ENCODE results near the gene ERI3.

ERI3 gene

GRCh38 chr1:44351289-44351688 is 3.8 kb downstream of the ERI3 start:
- DNase-seq (ENCODE audit: insufficient read length, low spot score) (no peak), FAIRE-seq (no peak)
- TF ChIP-seq CTCF (IDR thresholded peaks at IDR 0.05; ENCODE audit: insufficient read depth, missing control alignments) = no peak

GRCh38 chr1:44348061-44348485 is 7.0 kb downstream of the ERI3 start:
- FAIRE-seq (no peak), DNase-seq (ENCODE audit: insufficient read length, low spot score) (no peak)
- no peak for TF ChIP-seq CTCF (IDR thresholded peaks at IDR 0.05; ENCODE audit: insufficient read depth, missing control alignments)

- no peak for TF ChIP-seq CTCF (IDR thresholded peaks at IDR 0.05; ENCODE audit: insufficient read depth, missing control alignments)
- DNase-seq (ENCODE audit: insufficient read length, low spot score) = no peak
- no peak for FAIRE-seq
Measured at GRCh38 chr1:44347280-44347679, 7.8 kb downstream of the ERI3 start.

- FAIRE-seq = no peak
- no peak for DNase-seq (ENCODE audit: insufficient read length, low spot score)
- no peak for TF ChIP-seq CTCF (IDR thresholded peaks at IDR 0.05; ENCODE audit: insufficient read depth, missing control alignments)
Measured at GRCh38 chr1:44346878-44347277, 8.2 kb downstream of the ERI3 start.

- no peak for TF ChIP-seq CTCF (IDR thresholded peaks at IDR 0.05; ENCODE audit: insufficient read depth, missing control alignments)
- FAIRE-seq = no peak
- no peak for DNase-seq (ENCODE audit: insufficient read length, low spot score)
Measured at GRCh38 chr1:44346184-44346583, 8.9 kb downstream of the ERI3 start.

- DNase-seq (ENCODE audit: insufficient read length, low spot score) (no peak), FAIRE-seq (no peak)
- TF ChIP-seq CTCF (IDR thresholded peaks at IDR 0.05; ENCODE audit: insufficient read depth, missing control alignments) = no peak
Measured at GRCh38 chr1:44345187-44345775, 9.8 kb downstream of the ERI3 start.

GRCh38 chr1:44339731-44340130 is 15.3 kb downstream of the ERI3 start:
- no peak for TF ChIP-seq CTCF (IDR thresholded peaks at IDR 0.05; ENCODE audit: insufficient read depth, missing control alignments)
- DNase-seq (ENCODE audit: insufficient read length, low spot score) (no peak), FAIRE-seq (no peak)

Data from D721Med (cell line).